NCI-H1105 treated with DMSO at 0.1 percent for 48 hours (cell line): ENCODE measurements around the gene RNF31.

Source experiments
- DNase-seq: peaks from one replicate; lab custom pipeline; 2025; lab: John Stamatoyannopoulos, UW

Gene RNF31

DNA sequence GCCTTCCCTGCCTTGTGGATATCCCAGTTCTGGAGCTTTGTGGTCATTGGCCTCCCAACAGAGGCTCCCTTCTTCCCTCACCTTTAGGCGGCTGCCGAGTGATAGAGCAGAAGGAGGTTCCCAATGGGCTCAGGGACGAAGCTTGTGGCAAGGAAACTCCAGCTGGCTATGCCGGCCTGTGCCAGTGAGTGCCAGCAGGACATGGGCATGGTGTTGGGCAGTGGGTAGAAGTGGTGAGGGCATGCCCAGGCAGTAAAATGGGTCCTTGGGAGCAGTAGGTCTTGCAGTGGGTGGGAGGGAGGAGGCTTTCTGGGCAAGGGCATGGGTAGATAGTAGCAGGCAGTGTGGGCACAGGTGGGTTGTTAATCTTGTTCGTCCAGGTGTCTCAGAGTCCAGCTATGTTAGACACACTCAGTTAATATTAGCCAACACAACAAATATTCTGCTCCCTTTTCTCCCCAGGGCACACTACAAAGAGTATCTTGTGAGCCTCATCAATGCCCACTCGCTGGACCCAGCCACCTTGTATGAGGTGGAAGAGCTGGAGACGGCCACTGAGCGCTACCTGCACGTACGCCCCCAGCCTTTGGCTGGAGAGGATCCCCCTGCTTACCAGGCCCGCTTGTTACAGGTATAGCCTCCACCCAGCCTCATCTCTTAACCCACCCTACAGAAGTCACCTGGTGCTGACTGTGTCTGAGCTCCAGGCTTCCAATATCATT, 12.6 kb downstream of the RNF31 start:
- DNase-seq, result no peak

DNA sequence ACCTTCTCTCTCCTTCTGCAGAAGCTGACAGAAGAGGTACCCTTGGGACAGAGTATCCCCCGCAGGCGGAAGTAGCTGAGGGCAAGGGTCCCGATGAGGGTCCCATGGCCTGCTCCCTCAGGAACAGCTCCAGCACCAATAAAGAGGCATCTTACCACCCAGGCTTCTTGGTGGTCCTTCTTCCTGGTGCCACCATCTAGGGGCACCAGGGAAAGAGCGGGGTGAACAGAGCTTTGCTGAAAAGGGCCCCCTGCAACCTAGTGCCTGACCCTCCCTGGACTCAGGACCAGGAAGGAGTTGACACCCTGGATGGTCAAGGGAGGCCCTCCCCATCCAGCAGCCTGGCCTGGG, 13.2 kb downstream of the RNF31 start:
- DNase-seq, result no peak

DNA sequence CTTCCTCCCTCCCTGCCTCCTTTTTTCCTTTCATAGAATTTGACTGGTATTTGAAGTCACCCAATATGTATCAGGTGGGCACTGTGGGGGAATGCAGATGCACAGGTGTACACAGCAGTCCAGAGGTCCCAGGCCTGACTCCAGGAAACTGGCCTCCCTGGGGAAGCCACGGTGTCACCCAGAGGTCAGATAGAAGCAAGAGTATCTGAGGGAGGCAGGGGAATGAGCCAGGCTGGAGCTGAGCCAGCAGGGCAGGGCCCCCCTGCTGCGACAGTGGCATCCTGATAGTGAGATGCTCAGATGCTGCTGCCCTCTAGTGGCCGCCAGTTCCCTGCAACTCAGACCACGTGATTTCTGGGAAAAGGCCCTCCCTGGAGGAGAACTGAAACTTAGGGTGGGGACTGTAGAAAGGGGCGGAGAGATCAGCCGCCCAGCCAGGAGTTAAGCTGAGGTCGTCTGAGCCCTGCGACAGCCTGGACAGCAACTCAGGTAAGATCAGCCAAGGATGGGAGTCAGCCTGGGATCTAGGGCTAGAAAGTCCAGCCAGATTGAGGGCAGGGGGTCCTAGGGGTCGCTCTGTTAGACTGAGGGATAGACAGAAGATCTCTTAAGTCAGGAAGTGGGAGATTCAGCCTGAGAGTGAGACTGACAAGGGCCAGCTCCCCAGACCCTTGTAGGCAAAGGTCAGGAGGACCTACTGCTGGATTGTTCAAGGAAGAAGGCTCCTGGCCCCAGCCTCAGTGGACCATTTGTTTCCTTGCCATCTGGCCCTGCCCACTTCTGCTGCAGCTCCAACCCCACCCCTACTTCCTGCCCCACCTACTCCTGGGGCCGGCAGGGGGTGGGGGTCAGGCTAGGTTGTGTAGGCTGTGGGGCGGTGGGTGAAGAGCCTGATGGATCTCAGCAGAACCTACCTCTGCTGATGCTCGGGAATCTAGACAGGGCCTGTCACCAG, 13.8 kb downstream of the RNF31 start, which contains the start of gene IRF9:
Gene IRF9 (plus strand): TSS at position 416 of the 955 bp plus-strand sequence. CDS start 880 bp downstream, outside the sequence.
- peak; percentile 96 for DNase-seq

DNA sequence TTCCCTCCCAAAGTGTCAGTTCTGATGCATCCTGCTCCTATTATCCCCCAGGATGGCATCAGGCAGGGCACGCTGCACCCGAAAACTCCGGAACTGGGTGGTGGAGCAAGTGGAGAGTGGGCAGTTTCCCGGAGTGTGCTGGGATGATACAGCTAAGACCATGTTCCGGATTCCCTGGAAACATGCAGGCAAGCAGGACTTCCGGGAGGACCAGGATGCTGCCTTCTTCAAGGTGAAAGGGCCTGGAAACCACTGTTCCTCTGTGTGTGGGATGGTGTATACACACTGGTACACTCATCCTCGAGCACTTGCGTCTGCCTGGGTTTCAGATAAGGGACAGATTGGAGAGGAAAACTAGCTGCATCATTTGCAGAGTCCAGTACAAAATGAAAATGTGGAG, 14.8 kb downstream of the RNF31 start:
- DNase-seq, result no peak

DNA sequence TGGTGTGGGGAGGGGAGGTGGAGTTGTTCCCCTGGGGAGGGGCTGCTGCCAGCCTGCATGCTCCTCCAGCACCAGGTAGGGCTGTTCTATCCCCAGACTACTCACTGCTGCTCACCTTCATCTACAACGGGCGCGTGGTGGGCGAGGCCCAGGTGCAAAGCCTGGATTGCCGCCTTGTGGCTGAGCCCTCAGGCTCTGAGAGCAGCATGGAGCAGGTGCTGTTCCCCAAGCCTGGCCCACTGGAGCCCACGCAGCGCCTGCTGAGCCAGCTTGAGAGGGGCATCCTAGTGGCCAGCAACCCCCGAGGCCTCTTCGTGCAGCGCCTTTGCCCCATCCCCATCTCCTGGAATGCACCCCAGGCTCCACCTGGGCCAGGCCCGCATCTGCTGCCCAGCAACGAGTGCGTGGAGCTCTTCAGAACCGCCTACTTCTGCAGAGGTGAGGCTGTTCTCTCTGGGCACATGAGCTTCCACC, 17.3 kb downstream of the RNF31 start:
- no peak for DNase-seq

DNA sequence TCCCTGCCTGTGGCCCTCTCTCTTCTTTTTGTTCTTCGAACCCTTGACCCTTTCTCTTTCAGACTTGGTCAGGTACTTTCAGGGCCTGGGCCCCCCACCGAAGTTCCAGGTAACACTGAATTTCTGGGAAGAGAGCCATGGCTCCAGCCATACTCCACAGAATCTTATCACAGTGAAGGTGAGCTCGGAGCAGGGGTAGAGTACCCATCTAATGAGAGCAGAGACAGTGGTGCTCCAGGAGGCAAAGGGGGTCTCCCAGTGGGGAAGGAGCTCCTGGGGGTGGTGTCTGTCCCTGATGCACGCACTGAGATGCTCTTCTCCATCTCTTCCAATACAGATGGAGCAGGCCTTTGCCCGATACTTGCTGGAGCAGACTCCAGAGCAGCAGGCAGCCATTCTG, 18.5 kb downstream of the RNF31 start:
- no peak for DNase-seq

DNA sequence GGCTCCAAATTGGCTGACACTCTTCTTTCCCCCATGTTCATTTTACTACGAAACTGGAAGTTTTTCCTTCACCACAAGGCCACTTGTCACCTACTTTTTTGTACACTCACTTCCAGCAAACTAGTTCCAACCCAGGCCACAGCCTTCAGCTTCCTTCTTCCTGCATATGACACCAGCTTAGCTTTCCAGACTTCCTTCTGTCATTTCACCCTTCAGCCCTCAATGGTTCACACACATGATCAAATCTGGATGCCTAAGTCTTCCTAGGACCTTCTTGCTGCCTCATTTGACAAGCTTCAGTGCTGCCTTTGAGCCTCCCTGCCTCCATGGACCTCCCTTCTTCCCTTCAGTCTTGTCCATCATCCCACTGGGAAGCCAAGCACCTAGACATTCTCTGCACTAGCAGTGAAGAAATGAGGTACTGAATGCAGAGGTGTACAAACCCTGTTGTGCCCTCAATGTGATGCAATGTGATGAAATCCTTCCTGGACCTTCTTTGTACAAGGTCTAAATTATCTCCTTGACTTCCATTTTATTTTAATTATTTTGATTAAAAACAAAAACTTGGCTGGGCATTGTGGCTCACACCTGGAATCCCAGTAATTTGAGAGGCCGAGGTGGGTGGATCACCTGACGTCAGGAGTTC, 20.3 kb downstream of the RNF31 start:
- no peak for DNase-seq

DNA sequence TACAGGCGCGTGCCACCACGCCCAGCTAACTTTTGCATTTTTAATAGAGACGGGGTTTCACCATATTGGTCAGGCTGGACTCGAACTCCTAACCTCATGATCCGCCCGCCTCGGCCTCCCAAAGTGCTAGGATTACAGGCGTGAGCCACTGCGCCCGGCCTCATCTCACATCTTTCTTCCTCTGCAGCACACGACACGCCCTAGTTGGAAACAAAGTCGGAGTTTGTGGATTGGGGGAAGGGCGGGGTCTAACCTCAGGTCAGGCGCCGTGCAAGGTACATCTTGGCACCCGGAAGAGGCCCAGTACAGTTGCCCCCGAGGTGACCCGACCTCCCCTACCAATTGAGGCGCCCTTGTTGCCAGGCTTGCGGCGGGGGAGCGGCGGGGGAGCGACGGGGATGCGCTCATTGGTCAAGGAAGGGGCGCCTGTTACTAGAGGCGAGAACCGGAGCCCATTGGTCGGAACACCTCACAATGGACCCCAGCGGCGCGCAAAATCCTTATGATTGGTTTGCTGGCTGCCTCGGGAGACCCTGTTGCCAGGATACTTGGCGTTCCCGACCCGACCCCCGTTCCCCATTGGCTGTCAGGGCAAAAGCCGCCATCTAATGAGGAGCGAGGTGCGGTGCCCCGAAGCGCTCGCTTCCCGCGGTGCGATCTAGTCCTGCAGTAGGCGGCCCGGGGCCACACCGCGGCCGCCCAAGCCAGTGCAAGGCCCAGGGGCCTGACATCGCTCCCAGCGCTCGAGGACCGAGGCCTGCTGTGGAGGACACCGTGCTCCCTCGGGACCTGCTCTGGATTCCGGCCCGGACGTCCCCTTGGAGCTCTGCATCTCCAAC, 24.3 kb downstream of the RNF31 start, which contains the start of gene REC8:
Gene REC8 (plus strand): TSS at position 659 of the 839 bp plus-strand sequence. CDS start 473 bp downstream, outside the sequence.
- DNase-seq, result peak; percentile 99

DNA sequence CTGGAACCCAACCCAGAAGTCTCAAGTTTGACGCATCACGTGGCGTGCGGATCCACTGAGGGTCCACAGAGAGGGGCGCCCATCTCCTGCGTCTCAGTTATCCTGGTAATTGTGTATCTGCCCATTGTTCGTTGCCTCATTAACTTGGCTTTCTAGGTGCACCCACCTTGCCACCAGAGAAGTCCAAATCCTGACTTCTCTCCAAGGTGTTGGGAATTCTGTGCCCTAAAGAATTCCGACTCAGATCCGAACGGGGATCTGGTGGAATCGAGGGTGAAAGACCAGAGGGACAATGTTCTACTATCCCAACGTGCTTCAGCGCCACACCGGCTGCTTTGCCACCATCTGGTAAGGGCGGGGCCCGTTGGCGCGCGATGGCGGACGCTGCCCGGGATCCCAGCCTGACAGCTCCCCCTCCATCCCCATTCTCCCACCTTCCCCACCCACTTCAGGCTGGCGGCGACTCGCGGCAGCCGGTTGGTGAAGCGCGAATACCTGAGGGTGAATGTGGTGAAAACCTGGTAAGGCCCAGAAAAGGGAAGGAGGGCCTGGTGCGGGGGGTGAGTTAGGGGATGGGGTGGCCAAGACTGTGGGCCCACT, 25.1 kb downstream of the RNF31 start:
- DNase-seq, result peak; percentile 28

DNA sequence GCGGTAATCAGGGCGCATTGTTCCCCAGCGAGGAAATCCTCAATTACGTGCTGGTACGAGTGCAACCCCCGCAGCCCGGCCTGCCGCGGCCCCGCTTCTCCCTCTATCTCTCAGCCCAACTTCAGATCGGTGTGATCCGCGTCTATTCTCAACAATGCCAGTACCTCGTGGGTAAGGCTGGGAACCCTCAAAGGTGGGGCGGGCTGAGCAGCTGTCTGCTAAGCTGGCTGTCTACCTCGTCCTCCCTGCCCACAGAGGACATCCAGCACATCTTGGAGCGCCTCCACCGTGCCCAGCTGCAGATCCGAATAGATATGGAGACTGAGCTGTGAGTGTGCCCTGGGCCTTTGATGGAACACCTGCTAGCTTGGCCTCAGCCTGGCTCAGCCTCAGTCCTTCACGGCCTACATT, 25.6 kb downstream of the RNF31 start:
- no peak for DNase-seq

DNA sequence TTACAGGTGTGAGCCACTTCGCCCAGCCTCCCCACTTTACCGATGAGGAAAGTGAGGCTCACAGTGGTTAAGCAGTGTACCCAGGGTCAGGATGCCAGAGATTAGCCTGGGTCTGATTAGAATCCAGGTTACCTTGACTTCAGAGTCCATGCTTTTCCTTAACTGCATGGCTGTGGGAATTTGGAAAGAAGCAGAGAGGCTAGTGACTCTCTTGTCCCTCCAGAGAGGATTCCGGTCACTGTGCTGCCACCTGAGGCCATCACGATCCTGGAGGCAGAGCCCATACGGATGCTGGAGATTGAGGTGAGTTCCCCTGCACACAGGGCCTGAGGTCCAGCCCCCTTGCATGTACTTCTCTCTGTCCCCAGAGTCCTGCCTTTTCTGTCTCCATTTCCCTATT, 29.3 kb downstream of the RNF31 start:
- DNase-seq, result no peak

DNA sequence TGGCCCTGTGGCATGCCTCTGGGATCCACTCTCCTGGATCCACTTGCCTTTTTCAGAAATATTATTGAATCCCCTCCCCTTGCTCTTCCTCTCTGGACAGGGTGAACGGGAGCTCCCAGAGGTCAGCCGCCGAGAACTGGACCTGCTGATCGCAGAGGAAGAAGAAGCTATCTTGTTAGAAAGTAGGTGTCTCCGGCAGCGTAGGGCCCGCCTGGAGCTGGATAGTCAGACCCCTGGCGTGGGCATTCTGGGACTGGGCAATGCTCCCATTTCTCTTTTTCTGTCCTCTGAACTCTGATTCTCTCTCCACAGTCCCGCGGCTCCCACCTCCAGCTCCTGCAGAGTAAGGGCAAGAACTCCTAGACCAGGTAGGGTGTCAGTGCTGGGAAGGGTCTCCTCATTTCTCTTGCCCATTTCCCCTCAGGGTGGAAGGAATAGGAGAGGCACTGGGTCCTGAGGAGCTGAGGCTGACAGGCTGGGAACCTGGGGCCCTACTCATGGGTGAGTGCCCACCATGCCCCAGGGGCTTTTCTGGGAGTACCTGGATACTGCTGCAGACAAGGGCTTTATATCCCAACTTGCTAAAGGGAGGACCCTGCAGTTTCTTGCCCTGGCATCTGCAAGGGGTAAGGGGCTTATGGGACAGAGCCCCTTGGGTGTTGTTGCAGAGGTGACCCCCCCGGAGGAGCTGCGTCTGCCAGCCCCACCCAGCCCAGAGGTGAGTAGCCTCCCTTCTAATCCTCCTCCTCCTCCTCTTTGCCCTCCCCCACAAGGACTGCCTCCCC, 29.9 kb downstream of the RNF31 start:
- DNase-seq, result no peak

DNA sequence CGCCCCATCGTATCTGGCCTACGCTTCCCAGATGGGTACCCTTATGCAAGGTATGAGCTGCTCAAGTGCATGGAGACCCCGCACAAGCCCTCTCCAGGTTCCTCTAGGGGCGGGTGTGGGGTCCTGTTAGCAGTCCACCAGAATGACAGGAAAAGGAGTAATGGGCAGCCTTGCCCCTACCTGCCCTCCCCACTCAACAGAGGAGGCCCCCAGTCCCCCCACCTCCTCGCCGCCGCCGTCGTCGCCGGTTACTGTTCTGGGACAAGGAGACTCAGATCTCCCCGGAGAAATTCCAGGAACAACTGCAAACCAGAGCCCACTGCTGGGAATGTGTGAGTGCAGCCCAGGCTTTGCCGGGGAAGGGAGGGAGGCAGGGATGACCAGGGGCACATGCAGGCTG, 30.6 kb downstream of the RNF31 start:
- DNase-seq, result no peak

DNA sequence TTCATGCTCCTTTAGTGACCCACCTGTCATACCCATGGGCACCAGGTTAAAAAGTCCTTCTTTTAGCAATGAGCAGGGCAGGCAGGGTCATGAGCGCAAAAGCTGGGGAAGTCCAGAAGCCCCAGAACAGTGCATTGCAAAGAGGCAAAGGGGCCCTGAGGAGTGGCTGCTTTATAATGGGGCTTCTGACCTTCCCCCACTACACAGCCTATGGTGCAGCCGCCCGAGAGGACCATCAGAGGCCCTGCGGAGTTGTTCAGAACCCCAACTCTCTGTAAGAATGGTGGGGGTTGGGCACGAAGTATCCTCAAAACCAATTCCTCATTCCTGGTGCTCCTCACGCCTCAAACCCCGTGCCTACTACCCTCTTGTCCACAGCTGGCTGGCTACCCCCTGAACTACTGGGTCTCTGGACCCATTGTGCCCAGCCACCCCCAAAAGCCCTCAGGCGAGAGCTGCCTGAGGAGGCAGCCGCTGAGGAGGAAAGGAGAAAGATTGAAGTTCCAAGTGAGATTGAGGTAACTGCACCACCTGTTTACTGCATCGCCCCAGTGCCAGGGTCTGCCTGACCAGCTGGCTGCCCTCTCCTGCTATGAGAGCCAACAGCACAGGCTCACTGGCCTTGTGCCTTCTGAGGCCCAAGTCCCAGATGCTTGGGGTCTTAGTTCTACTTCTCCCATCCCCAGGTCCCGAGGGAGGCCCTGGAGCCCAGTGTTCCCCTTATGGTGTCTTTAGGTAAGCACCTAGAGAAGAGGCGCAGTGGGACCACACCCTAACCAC, 31.3 kb downstream of the RNF31 start:
- DNase-seq, result no peak

DNA sequence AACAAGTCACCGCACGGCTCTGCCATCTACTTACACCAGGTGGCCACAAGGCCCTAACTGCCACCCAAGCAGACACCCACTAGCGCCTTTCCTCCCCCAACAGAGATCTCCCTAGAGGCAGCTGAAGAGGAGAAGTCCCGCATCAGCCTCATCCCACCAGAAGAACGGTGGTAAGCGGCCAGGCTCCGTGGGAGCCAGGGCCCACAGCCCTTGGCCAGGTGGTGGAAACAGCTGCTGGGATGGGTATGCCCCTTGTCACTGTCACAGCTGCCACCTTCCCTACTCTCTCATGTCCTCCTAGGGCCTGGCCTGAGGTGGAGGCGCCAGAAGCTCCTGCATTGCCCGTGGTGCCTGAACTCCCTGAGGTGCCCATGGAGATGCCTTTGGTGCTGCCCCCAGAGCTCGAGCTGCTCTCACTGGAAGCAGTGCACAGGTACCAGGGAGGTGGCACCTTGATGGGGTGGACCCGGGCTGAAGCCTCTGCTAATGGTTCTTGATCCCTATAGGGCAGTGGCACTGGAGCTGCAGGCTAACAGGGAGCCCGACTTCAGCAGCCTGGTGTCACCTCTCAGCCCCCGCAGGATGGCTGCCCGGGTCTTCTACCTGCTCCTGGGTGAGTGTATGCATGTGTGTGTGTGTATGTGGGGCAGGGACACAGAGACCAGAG, 32.1 kb downstream of the RNF31 start:
- DNase-seq, result no peak

DNA sequence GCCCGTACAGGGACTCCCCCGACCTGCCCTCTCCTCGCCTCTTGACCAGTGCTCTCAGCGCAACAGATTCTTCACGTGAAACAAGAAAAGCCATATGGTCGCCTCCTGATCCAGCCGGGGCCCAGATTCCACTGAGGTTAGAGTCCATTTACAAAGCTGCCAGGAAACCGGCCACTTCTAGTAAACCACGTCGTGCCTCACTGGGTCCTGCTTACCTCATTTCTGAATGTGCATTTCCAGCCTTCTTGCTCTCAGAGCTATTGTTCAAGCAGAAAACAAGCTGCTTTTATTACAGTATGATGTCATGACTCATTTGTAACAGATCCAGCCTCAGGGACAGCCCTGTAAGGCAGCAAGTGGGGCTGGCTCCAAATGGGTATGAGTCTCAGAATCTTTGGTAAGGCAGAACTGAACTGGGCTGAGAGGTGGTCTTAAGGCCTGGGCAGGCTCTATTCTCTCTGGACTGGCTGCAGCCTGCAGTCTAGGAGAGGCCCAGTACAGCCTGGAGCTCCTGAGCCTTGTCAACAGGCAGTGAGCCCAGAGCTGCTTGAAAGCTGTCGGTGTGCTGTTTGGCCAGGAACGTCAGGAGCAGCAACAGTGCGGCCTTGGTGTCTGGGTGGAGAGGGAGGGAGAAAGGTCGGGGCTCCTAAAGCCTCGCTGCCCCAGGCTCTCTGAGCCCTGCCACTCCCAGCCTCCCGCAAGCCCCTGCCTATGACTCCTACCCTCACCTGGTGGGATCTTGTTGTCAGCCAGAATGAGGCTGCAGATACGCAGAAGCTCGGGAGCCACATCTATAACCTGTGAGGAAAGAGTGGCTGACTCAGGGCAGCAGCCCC, 32.9 kb downstream of the RNF31 start:
- DNase-seq, result no peak

DNA sequence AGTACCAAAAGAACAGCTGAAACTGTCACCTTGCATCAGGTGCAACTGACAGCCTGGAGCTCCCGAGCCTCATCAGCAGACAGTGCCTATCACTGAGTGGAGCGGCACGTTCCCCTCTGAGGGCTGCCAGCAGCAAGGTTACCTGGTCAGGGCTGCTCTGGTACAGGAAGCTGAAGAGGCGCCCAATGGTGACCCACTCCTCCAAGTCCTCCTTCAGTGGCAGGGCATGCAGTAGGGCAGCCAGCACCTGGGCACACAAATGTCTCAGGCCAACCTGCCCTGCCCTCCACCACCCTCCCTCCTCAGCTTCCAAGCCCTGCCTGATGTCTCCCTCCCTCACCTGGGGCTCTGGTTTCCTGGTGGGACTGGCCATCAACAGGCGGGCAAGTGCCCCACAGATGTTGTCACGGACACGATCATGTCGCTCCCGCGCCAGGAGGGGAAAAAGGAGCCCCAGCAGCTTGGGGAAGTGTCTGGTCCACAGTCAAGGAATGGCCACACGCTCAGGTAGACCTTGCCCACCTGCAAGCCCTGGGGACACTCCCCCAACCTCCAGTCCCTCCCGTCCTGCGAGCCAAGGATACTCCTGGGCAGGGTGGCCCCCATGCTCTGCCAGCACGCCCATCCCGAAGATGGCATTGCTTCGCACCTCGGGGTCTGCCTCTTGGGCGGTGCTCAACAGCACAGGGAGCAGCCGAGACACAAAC, 34.2 kb downstream of the RNF31 start:
- no peak for DNase-seq
